Natural killer cell (primary cell): ENCODE data around the gene CTBS. TPM values are rescaled to one million over a fixed set of nuclear protein-coding genes. Genes with fewer than 3 reads are reported as not detected.

ENCODE experiments used
- ATAC-seq, 3 donors: fragments of 150-1000 bp in 2 of 3; fragments of 200-7000 bp in 1 of 3; cut with Tn5 transposase; 1 replicate in 1 of 3; 2 replicates in 2 of 3; pipeline ENCODE4 v1.10.0; 2021; ENCODE audit warnings: mild to moderate bottlenecking in 2 of 3, moderate library complexity in 2 of 3
- DNase-seq, 2 donors: peaks; one replicate each; pipeline versions ENCODE4 v3.0.0 to v3.0.0-alpha.2; 2013 to 2021; ENCODE audit warnings: mixed read lengths in 1 of 2
- H3K27ac ChIP-seq: one replicate; pipeline ENCODE4 v1.5.1; 2013; ENCODE audit warnings: mild to moderate bottlenecking, low read length
- H3K27me3 ChIP-seq: one replicate; pipeline ENCODE4 v1.6.1; 2013; ENCODE audit warnings: low read length; ENCODE audit not compliant: control insufficient read depth, insufficient read depth
- H3K36me3 ChIP-seq: one replicate; pipeline ENCODE4 v1.6.1; 2013; ENCODE audit warnings: low read length; ENCODE audit not compliant: control insufficient read depth, insufficient read depth
- H3K4me1 ChIP-seq: one replicate; pipeline ENCODE4 v1.6.1; 2013; ENCODE audit warnings: low read length; ENCODE audit not compliant: control insufficient read depth, insufficient read depth
- H3K4me3 ChIP-seq: one replicate; pipeline ENCODE4 v1.5.1; 2013; ENCODE audit warnings: low read length
- H3K9me3 ChIP-seq: one replicate; pipeline ENCODE4 v1.6.1; 2013; ENCODE audit warnings: low read length; ENCODE audit not compliant: control insufficient read depth, insufficient read depth
- H3K27ac Mint-ChIP-seq, 2 donors: one replicate each; pipeline ENCODE4 v1.8.0; 2022; ENCODE audit warnings: mild to moderate bottlenecking in 2 of 2, mixed read lengths in 2 of 2, moderate library complexity in 1 of 2
- H3K27me3 Mint-ChIP-seq, 2 donors: one replicate each; pipeline ENCODE4 v1.8.0; 2022; ENCODE audit warnings: low read depth in 2 of 2, mixed read lengths in 2 of 2
- H3K36me3 Mint-ChIP-seq: one replicate; pipeline ENCODE4 v1.8.0; 2022; ENCODE audit warnings: mixed read lengths
- H3K4me1 Mint-ChIP-seq, 2 donors: one replicate each; pipeline ENCODE4 v1.8.0; 2022; ENCODE audit warnings: mixed read lengths in 2 of 2
- H3K4me3 Mint-ChIP-seq: one replicate; pipeline ENCODE4 v1.8.0; 2022; ENCODE audit warnings: mild to moderate bottlenecking, moderate library complexity, mixed read lengths
- H3K9me3 Mint-ChIP-seq, 2 donors: one replicate each; pipeline ENCODE4 v1.8.0; 2022; ENCODE audit warnings: mixed read lengths in 2 of 2
- CTCF ChIP-seq: fragments of 200-600 bp; IDR thresholded peaks from one replicate; pipeline ENCODE4 v1.8.0; 2022; ENCODE audit warnings: antibody characterized with exemption
- WGBS: methylation state at CpG from one replicate; pipeline ENCODE4 v1.1.7; 2013; ENCODE audit warnings: missing lambda C conversion rate; ENCODE audit not compliant: insufficient coverage; 5-methylcytosine and 5-hydroxymethylcytosine counted together
- intact Hi-C: fragments of 100-400 bp; cut with micrococcal nuclease; formaldehyde crosslinking; loops from one replicate; pipeline ENCODE4 v1.14.2; 2022
- total RNA-seq, 4 donors: library from RNA; stranded (reverse); fragments of 120-200 nt in 1 of 4; gene quantifications; one replicate each; pipeline versions ENCODE4 v1.2.3 to v1.2.4, GENCODE V29; 2013 to 2022

CTBS gene
- total RNA-seq, 3 donors from 2014 or later (not counting 1 experiment from before 2014, with no cell fraction given) = 14.4 to 19.9 (median 17.1) TPM

DNA sequence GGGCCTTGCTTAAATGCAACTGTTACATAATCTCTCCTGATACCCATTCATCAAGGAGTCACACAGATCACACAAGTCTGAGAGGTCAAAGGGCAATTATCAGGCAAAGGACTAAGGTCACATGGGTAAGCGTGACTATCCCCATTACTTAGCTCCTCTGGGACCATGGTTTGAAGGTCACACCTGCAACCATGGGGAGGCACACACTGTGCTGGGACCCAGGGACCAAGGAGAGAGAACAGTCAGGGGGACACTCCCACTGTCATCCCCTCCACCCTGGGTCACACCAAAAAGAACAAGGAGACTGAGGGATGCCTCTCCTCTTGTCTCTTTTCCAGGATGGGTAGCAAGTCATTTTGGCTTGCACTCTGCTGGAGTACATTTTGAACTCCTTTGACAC lies 30.9 kb upstream of the CTBS start:
- peaks cover 17% of the 10 kb centered on the region for H3K9me3 ChIP-seq
- no peak overlapping the region for H3K27ac ChIP-seq
- Mint-ChIP-seq H3K9me3 (peaks cover 2 to 9% of the 10 kb centered on the region in 2 donors), H3K27me3 (peaks cover 5 to 17% of the 10 kb centered on the region in 2 donors), H3K4me3 (no peak overlapping the region), H3K36me3 (peaks cover 15% of the 10 kb centered on the region), H3K4me1 (no peaks in the 10 kb centered on the region), H3K27ac (no peak overlapping the region)
- no peaks in the 10 kb centered on the region for H3K36me3 ChIP-seq
- H3K4me1 ChIP-seq = no peaks in the 10 kb centered on the region
- no peak for ATAC-seq
- intact Hi-C loops = no loop called here
- WGBS = 91% methylated on average over 1 of the region's 1 CpG
- H3K4me3 ChIP-seq = no peak overlapping the region
- no peaks in the 10 kb centered on the region for H3K27me3 ChIP-seq
- TF ChIP-seq CTCF = no peak
- no peak for DNase-seq

- Histone ChIP-seq H3K4me1 (no peaks in the 10 kb centered on the region), H3K9me3 (peaks cover 17% of the 10 kb centered on the region), H3K27me3 (no peaks in the 10 kb centered on the region), H3K36me3 (no peaks in the 10 kb centered on the region), H3K4me3 (no peak overlapping the region), H3K27ac (no peak overlapping the region)
- no peak for TF ChIP-seq CTCF
- 93% methylated on average over 15 of the region's 15 CpGs for WGBS
- H3K4me3 Mint-ChIP-seq = no peak overlapping the region
- intact Hi-C loops = no loop called here
- H3K36me3 Mint-ChIP-seq = peaks cover 15% of the 10 kb centered on the region
- peaks cover 2 to 9% of the 10 kb centered on the region in 2 donors for H3K9me3 Mint-ChIP-seq
- no peak for DNase-seq
- H3K4me1 Mint-ChIP-seq = no peaks in the 10 kb centered on the region
- ATAC-seq = no peak
- H3K27ac Mint-ChIP-seq = no peak overlapping the region
- peaks cover 5 to 18% of the 10 kb centered on the region in 2 donors for H3K27me3 Mint-ChIP-seq
Measured at GRCh38 chr1:84603941-84604830, 29.9 kb upstream of the CTBS start.

DNA sequence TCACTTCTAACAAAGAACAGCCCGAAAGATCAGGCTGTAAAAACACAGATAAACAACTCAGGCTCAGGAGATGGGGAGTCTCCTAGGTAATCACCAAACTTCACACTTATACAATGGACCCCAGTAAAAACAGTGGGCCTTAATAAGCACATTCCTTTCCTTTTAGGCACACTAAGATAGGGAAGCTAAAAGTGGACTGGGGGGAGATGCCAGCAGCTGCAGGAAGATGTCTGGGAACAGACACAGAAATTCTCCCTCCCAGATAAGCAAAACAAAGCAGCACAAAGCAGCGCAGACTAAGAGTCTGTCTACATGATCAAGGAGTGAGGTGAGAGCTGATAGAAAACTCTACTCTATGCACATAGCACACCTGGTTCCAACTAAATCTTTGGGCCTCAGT lies 29.0 kb upstream of the CTBS start:
- Mint-ChIP-seq H3K36me3 (peaks cover 15% of the 10 kb centered on the region), H3K27ac (no peak overlapping the region), H3K4me3 (no peak overlapping the region), H3K9me3 (peaks cover 2 to 9% of the 10 kb centered on the region in 2 donors), H3K27me3 (peaks cover 5 to 16% of the 10 kb centered on the region in 2 donors), H3K4me1 (no peaks in the 10 kb centered on the region)
- no peak for ATAC-seq
- Histone ChIP-seq H3K4me3 (no peak overlapping the region), H3K4me1 (no peaks in the 10 kb centered on the region), H3K27me3 (no peaks in the 10 kb centered on the region), H3K27ac (no peak overlapping the region), H3K9me3 (peaks cover 17% of the 10 kb centered on the region), H3K36me3 (no peaks in the 10 kb centered on the region)
- 65% methylated on average over 1 of the region's 2 CpGs for WGBS
- no peak for TF ChIP-seq CTCF
- intact Hi-C loops = no loop called here
- DNase-seq = no peak
